ENCODE data around the gene CASKIN1. TPM values are rescaled to one million over a fixed set of nuclear protein-coding genes. Genes with fewer than 3 reads are reported as not detected.

Gene CASKIN1
- total and polyA plus RNA-seq, 10 of the 15 experiments (the other 5 are each of a cell fraction or from before 2014, with no cell fraction given): 0.03 to 0.33 (median 0.11) TPM; not detected in 5

GRCh38 chr16:2229091-2229490 lies 32.7 kb upstream of the CASKIN1 start (continued):
- TF ChIP-seq YBX1 (IDR thresholded peaks at IDR 0.05) (no peak), ZBTB33 (IDR thresholded peaks at IDR 0.05) (no peak), CUX1 (IDR thresholded peaks at IDR 0.05; ENCODE audit: insufficient replicate concordance, low read depth, low read length) (no peak), RB1 (IDR thresholded peaks at IDR 0.05; ENCODE audit: borderline replicate concordance) (no peak), KAT2A (conservative IDR thresholded peaks at IDR 0.05; ENCODE audit: control insufficient read depth, low read depth, low read length) (no peak), FOXK2 (IDR thresholded peaks at IDR 0.05) (no peak), MTA3 (IDR thresholded peaks at IDR 0.05; ENCODE audit: borderline replicate concordance, low read length) (no peak), ELK1 (IDR thresholded peaks at IDR 0.05; ENCODE audit: low read depth, low read length) (no peak), SUZ12 (IDR thresholded peaks at IDR 0.05; ENCODE audit: unreplicated experiment) (no peak), BACH1 (IDR thresholded peaks at IDR 0.05; ENCODE audit: borderline replicate concordance) (no peak)
